HG03378 (cell line): ENCODE data around the gene TMEM270.

Experiments
- ATAC-seq: cut with Tn5 transposase; IDR thresholded peaks from one replicate; pipeline ENCODE4 v1.9.1; 2021; ENCODE audit warnings: mild to moderate bottlenecking, moderate library complexity; ENCODE audit not compliant: unreplicated experiment

TMEM270 gene

GRCh38 chr7:73904219-73905137, 43.5 kb downstream of the TMEM270 start:
- ATAC-seq, result no peak

- no peak for ATAC-seq
Observed at GRCh38 chr7:73905360-73905759, 44.4 kb downstream of the TMEM270 start.

DNA sequence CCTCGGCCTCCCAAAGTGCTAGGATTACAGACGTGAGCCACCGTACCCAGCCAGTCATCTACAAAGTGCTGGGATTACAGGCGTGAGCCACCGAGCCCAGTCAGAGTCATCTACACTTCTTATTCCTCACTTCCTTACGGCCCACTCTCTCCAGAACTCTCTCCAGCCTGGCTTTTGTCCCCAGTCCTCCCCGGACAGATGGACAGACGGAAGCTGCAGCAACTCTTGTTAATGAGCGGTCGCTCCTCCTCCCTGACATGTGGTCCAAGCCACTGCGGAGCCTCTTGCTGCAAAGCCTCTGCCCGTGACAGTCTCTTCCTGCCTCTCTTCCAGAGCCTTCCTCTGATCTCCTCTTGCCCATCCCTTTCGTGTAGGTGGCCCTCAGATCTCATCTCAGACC, 45.9 kb downstream of the TMEM270 start:
- ATAC-seq, result no peak

- no peak for ATAC-seq
Observed at GRCh38 chr7:73907554-73908122, 46.7 kb downstream of the TMEM270 start.

GRCh38 chr7:73908123-73908611, 47.2 kb downstream of the TMEM270 start:
- no peak for ATAC-seq

DNA sequence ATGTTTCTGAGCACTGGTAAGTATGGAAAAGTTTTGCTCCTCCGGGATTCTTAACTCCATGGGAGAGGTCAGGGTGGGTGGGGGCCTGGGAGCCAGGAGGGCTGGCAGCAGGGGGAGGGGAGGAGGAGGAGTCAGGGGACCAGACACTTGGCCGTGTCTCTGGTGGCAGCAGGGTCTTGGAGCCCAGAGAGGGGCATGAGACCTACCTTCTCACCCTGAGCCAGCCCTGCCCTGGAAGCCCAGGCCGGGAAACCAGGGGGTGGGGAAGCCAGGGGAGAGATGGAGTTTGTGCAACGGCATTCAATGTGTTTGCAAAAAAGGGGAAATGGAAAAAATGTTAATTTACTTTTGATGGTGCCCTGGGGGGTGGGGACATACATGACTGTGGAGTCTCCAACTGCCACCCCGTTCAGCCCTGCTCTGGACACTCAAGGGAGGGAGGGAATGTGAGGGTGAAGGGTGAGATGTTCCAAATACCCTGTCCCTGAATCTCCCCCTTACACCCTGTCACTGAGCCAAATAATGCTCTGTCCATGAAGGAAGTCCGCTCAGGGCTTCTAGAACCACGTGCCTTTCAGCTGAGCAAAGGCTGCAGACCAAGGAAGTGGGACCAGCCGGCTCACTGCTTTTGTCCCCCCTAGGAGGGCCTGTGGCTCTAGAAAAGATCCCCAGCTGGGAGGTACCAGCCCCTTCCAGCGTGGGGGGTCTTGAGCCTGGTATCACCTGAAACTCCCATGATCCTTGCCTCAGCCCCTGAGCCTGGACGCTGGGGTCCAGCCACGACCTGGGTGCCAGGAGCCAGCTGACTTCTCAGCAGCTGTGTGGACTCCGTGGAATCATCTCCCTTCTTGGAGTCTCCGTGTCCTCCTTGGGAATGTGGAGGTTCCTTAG, 48.3 kb downstream of the TMEM270 start:
- ATAC-seq, result no peak

GRCh38 chr7:73909996-73910395, 49.0 kb downstream of the TMEM270 start:
- no peak for ATAC-seq

DNA sequence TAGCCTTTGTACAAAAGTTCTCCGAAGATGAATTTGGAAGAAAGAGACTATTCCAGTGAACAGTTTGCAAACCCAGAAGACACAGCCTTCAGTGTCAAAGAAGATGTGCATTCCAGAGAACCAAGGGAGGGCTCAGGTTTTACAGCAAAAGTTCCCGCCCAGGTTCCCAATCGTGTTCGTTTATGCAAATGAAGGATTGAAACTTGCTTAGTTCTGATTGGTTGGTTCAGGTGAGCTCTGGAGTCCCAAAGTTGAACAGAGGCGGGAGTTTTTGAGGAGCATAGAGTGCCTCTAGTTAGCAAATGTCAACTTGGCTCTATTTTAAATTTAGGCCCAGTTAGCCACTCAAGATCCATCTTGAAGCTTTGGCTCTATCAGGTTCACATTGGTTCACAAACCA, 51.3 kb downstream of the TMEM270 start:
- ATAC-seq, result no peak
